Frontal cortex (tissue), 4 donors: ENCODE measurements around the gene BATF. TPM values are rescaled to one million over a fixed set of nuclear protein-coding genes. Genes with fewer than 3 reads are reported as not detected.
"Not testable (repeated sequence)": the region's sequence is repeated elsewhere in the genome, so short reads cannot be mapped to it uniquely, and the experiment has no call there.

Experiments
- DNase-seq, 2 donors: peaks; one replicate each; pipeline ENCODE4 v3.0.0; 2012; ENCODE audit warnings: low spot score in 2 of 2
- FAIRE-seq: peaks from 2 replicates; lab custom pipeline; 2012; peaks lifted over from hg19 to GRCh38; lab: Jason Lieb, UNC
- total RNA-seq: library from RNA; depleted of rRNA; stranded (reverse); fragments of >200 nt; gene quantifications from one replicate; pipeline ENCODE4 v1.2.3, GENCODE V29; 2014
- donor health status: control.
- donor health status: control.
- donor health status: control.

BATF gene, protein sequence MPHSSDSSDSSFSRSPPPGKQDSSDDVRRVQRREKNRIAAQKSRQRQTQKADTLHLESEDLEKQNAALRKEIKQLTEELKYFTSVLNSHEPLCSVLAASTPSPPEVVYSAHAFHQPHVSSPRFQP
- 0.82 TPM for total RNA-seq

DNA sequence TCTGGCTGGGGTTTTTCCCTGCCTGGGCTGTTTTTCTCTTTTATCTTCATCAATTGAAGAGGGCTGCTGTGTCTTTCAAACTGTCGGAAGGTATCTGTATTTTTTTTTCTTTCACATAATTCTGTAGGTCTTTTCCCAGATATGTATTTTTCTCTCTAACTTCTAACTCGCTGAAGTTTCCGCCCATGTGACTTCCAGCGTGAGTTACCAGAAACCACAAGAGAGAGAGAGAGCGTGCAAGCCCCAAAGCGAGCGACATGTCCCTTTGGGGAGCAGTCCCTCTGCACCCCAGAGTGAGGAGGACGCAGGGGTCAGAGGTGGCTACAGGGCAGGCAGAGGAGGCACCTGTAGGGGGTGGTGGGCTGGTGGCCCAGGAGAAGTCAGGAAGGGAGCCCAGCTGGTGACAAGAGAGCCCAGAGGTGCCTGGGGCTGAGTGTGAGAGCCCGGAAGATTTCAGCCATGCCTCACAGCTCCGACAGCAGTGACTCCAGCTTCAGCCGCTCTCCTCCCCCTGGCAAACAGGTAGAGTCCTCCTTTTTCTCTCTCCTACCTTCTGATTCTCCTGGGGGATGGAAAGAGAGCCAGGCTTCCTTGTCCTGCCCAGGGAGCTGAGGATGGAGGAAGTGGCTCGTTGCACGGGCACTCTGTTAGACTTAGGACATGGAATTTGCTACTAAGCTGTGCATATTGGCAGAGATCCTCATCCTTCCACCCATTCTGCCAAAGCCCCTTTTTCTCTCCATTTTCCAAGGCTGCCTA is at the start of gene BATF:
TSS of gene BATF (plus strand) at position 246 of the 759 bp plus-strand sequence. CDS start at position 460, 214 bp downstream.
- FAIRE-seq: no peak
- no peak for DNase-seq

DNA sequence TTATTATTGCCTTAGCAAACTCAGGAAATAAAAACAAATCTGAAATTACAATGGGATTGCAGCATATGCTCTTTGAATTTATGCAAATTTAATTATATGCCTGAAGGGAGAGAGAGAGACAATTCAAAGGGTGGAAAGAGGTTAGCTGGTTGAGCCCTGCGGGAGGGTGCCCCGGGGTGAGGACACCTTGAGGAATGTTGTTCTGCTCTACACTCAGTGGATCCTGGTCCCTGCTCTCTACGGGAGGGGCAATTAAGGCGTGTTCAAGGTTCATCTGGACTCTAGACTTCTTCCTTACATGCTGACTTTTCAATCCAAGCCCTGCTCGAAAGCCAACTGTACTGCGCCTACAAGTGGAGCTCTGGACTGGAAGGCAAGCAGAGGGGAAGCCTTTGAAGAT is 48.1 kb upstream of the BATF start:
- not testable (repeated sequence) for FAIRE-seq

DNA sequence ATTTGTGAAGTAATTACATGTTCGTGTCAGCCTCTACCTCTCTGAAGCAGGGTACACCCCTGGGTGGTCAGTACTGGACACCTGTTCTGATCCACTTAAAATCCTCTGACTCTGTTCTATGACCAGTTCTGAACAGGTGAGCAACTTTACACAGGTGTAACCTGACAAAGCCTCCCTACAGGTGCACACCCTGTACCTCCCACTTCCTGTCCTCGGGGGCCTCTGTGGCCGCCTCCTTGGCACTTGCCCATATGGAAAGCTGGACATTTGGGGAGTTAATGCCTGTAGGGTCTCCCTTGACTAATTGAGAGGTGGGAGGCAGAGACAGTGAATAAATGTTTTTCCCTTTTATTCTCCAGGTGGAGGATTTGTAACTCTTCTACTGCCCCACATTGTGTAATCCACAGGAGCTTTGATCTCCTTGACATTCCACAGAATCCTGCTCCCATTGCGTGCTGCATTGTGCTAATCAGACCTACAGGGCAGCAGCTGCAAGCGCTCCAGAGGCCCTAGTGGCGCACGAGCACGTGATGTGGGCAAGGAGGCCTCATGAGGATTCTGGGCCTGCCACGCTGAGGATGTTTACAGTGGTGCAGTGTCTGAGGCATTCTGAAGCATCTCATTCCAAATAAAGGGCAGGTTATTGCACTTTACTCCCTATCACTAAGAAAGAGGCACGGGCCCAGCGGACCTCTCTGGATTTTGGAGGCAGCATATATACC is 45.8 kb upstream of the BATF start:
- no peak for DNase-seq
- FAIRE-seq: no peak

More for the DNA sequence above, 48.1 kb upstream of the BATF start:
- not testable (repeated sequence) for DNase-seq

DNA sequence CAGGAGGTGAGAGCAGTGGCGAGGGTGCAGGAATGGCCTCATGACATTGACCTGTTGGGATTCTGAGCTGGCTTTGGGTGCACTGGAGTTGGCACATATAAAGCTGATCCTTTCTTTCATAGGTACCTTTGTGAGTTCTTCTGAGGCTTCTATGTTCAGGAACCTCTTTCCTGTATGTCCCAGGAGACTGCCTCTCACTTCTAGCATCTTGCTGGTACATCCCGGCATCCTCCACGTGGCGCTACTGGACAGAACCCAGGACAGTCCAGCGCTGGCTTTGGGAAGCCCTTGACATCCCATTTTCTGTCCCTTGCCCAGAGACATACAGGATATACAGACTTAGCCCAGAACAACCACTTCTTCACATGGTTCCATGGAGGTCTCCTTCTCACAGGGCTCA is 44.4 kb upstream of the BATF start:
- DNase-seq (no peak), FAIRE-seq (no peak)

DNA sequence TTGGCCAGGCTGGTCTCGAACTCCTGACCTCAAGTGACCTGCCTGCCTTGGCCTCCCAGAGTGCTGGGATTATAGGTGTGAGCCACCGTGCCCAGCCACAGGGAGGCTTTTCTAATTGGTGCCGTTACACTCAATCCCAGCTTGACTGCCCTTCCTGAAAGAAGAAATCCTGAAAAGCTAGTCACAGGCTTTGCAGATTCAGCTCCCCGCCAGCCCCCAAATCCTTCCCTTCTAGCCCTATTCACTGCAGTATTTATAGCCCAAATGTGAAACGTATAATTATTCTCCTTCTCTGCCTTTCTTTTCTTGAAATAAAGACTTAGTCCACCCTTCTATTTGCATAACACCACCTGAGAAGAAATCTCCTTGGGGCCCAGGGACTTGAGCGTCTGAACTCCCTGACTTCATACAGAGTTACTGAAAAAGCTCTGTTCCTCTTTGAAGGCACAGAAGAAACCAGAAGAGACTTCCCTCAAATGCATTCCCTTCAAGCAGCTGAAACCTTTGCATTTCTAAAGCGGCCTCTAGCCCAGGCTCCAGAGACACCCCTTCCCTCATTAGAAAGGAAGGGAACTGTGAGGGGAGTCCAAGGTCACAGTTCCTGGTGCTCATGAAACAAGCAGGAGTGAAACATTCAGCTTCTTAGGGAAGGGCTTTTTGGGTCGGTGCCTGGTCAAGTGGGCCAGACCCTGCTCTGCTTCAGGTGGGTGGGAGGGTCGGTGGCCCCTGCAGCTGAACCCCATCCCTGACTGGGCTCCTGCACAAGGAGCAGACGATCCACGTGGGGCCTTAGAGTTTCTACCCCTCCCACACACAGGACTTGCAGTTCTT is 42.3 kb upstream of the BATF start:
- no peak for DNase-seq

DNA sequence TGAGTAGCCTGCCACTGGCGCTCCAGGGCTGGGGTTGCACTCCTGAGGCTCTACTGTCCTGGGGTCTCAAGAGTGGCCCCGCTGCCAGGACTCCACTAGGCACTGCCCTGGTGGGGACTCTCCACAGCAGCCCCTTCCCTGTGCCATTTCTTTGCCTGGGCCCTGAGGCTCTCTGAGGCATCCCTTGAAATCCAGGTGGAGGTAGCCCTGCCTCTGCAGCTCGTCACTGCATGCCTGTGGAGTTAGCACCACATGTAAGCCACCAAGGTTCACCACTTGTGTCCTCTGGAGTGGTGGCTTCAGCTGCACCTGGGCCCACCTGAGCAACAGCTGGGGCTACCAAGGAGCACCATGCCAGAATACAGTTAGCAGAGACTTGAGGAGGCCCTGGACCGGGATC is 39.9 kb upstream of the BATF start:
- FAIRE-seq: no peak
- no peak for DNase-seq

More for the DNA sequence above, 42.3 kb upstream of the BATF start:
- no peak for FAIRE-seq

DNA sequence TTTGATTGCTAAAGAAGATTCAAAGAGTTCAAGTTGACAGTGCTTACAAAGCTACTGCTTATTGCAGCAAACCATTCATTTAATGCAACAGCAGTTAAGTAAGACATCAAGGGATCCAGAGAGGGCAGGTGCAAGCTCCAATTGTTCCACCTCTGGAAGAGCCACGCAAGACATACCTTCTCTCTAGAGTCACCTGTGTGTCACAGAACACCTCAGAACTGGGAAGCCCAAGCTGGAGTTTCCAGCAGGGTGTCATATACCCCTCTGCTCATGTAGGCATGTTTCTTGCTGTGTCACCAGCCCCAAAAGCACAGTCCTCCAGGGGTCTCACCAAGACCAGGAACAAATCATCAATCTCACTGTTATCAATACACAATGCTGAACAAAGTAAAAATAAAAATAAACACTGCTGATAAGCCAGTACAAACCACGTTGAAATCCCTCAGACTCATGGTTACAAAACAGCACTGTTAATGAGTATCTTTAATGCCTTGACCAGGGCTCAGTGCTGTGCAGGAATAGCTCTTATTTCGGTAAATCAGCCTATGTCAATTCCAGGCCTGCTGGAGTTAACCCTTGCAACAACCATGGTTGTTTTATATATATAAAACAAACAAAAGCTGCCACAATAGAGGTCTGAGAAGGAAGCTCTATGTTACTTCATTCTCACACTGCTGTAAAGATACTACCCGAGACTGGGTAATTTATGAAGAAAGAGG is 37.4 kb upstream of the BATF start:
- FAIRE-seq: no peak

DNA sequence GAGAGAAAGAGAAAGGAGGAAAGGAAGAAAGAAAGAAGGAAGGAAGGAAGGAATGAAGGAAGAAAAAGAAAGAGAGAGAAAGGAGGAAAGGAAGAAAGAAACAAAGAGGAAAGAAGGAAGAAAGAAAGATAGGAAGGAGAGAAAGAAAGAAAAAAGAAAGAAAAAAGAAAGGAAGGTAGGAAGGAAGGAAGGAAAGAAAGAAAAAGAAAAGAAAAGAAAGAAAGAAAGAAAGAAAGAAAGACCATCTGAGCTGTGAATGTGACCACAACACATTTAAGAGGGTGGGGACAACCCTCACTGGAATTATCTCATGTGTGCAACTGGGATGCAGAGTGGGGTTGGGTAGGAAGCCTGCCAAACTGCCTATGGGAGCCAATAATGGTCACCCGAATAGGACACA is 36.0 kb upstream of the BATF start:
- DNase-seq (no peak), FAIRE-seq (no peak)

More for the DNA sequence above, 37.4 kb upstream of the BATF start:
- no peak for DNase-seq

DNA sequence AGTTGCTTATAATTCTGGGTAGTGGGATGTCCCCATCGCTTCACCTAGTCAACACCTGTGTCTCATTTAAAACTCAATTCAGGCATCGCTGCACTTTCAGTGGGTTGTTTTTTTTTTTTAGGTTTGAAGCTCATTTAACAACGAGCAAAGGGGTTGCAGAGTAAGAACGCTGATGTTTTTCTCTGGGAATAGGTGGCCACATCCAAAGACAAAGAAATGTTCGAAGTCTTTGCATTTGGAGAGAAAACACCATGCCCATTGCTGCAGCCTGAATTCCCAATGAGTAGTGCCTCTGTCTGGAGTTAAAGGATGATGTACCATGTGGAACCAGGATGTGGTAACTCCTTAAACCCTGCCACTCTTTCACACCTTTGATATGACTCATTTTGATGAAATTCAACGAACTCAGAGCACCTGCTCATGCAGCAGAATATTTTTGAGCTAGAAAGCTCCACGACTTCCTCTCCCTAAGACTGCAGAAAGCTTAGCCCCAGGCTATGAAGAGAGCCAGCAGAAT is 35.1 kb upstream of the BATF start:
- DNase-seq (no peak), FAIRE-seq (no peak)

DNA sequence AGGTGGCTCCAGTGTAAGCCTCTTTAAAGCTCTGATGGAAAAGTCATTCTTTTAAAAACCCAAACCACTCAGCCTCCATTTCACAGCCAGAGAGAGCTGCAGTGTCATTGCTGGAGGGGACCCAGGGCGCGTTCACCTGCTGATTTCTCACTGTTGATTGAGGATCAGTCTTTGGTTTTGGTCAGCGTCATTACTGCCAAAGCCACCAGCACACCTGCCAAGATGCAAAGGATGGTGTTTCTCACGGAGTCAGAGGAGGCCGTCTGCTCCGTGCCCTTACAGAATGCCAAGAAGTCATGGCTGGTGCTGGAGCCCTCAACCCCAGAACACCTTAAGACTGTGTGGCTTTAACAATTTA is 32.8 kb upstream of the BATF start:
- no peak for FAIRE-seq

DNA sequence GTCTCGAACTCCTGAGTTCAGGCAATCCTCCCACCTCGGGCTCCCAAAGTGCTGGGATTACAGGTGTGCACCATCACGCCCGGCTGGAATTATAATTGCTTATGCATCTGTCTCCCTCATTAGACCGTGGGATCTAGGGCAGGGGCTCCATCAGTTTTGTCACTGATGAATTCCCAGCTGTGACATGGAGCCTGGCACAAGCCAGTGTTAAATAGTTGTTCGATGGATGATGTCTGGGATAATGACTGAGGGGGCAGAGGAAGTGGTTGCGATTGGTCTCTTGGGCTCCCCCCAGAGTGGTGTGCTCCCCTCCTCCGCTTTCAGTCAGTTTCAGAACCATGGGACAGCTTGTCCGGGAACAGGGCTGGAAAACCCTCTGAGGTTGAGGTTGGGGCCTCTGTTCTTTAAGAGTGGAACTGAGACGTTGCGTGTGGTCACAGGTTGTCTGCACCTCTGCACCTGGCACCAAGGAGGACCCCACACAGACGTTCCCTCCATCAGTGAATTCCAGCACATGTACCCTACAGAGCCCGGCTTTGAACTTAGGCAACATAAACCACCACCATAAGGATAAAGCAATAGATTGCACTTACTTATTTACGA is 30.8 kb upstream of the BATF start:
- DNase-seq (no peak), FAIRE-seq (no peak)

More for the DNA sequence above, 32.8 kb upstream of the BATF start:
- DNase-seq: no peak

DNA sequence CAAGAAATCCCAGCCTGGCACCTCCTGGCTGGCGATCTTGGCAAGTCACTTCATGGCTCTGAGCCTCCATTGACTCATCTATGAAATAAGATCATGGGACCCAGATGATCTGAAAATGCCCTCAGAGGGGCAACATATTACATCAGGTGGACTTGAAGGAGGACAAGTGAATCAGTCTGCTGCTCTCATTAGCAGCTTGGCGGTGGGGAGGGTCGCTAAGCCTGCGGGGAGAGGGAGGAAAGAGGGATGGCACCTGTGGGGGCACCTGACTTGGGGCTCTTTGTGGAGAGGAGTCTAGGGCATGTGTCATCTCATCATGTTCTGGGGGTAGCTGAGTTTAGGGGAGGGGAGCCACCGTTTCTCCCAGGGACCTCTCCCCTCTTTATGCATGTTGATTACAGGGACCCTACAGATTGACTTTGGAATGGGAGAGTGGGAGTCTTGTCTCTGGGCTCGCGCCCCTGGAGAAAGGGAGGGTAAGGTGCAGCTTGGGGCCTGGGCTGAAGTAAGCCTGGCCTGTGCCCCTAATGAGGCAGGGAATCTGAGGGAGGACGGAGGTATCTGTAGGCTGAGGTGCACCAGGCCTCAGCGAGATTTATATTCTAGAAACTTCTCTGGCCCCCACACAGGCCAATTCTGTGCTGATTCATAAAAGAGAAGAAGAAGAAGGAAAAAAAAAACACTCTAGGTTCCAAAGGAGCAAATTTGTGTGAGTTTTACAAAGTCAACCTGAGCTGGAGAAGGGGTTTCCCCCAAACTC is 29.3 kb upstream of the BATF start:
- FAIRE-seq (no peak), DNase-seq (no peak)

DNA sequence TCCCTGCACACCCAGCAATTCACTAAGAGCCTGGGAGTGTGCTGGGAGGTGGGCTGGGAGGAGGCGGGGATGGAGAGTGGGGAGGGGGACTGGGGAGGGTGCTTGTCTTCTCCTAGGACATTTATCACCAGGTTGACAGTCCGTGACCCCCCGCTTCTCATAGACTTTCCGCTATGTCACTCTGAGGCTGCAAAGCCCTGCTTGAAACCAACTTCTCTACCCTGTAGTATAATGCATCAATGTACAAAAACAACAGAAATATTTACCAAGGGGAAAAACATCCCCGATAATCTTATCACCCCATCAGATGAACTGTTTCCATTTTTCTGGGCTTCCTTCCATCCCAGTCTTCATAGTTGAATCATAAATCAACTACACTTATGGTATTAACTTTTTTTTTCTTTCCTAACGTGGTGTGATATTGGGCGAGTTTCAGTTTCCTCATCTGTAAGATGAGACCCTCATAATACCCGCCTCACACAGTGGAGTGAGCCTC is 28.6 kb upstream of the BATF start:
- no peak for FAIRE-seq
- no peak for DNase-seq

DNA sequence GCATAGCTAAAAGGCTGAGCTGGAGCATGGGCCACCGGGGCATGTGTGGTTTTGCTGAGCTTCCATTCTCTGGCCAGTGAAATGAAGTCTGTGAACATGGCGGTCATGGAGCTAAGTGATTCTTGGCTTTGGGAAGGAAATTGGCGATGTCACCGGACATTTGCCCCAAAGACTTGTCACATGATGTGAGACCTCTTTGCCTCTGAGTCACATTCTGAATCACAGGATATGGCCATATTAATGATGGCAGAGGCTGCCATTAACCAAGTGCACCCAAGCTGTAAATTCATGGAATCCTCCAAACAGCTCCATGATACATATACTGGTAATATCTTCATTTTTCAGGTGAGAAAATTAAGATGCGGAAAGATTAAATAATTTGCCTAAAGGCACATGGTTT is 27.4 kb upstream of the BATF start:
- DNase-seq (no peak), FAIRE-seq (no peak)

DNA sequence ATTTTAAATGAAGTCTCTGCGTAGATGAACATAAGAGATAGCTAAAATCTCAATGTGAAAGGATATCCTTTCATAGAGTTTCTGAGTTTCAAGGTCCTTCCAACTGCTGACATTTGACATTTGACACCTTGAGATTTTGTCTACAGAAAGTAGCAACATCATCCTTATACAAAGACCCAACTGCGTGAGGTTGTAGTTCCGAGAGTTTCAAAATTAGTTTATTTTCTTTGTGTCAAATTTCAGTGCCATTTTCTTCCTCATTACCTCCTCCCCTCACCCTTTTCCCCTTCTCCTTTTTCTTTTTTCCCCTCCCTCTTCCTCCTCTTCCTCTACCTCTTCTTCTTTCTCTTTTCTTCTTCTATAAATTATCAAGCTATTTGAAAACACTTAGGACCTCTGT is 26.9 kb upstream of the BATF start:
- DNase-seq: no peak
- no peak for FAIRE-seq

DNA sequence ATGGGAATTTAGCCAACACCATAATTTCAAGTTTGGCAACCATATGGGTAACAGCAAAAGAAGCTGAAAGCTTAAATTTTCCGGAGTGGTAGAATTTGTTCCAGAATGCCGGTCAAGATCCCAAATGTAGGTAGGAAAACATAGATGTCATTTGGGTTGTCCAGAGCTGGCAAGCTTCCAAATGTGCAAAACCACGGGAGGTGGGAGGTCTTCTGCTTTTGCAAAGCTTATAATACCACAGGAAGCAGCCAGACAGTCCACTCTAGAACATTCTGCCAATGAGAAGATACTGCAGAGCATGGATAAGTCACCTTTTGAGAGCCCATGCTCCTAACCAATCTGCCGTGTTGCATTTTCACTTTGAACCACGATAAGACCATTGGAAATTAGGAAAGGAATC is 26.4 kb upstream of the BATF start:
- FAIRE-seq: no peak
- DNase-seq: no peak

DNA sequence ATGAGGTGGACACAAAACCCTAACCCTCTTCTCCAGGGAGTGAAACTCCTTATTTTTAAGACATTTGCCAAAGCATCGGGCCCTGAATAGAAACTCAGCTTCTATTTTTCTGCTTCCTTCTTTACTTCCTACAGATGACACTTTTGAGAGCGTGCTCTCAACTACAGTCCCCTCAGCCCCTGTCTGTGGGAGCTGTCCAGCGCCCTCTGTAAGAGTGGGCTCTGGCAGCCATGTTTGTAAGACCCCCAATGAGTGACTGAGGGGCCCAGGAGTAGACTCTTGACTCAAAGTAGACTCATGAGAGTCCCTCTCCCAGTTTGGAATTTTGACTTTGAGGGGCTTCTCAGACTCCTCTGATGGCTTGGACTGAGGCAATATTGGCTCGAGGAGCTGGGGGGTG is 25.5 kb upstream of the BATF start:
- no peak for FAIRE-seq
- DNase-seq: no peak

DNA sequence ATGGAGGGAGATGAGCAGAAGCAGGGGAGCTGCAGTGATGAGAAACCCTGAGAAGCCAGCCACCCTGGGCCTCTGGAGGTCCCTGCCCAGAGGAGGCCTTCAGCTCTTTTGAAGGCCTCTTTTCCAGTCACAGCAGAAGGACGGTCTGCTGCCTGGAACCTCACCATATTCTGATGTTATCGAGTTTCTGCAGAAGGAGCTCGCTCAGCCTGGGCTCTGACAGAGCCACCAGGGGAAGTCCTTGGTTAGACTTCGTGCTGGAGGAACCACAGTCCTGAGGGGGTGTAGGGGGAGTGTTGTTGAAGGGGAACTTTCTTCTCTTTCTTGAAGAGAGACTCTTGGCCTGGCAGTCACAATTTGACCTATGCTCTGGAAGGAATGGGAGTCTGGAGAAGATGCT is 25.1 kb upstream of the BATF start:
- FAIRE-seq (no peak), DNase-seq (no peak)
